HEK293 (cell line): ENCODE measurements around the gene SBF2.
A peak's percentile ranks its signal among the peaks of the same experiment; 100 is the strongest.

Source experiments
- CTCF ChIA-PET: fragments of 350-600 bp; formaldehyde crosslinking; extraction: SDS; loops from one replicate; lab custom pipeline; 2021; ENCODE audit warnings: antibody characterized with exemption; lab: Yijun Ruan, JAX
- POLR2A ChIA-PET: fragments of 300-600 bp; formaldehyde crosslinking; extraction: SDS; loops from one replicate; lab custom pipeline; 2020; ENCODE audit warnings: antibody characterized with exemption, inconsistent platforms; lab: Yijun Ruan, JAX
- H3K27ac ChIP-seq: fragments of 200-500 bp; sonication (Bioruptor generic); 2 replicates; pipeline ENCODE4 v1.5.1; 2014; ENCODE audit warnings: low read depth, low read length, control low read depth, inconsistent platforms; ENCODE audit errors: extremely low read depth
- H3K36me3 ChIP-seq, 2 experiments: fragments of 200-500 bp in 1 of 2; sonication (Bioruptor generic) in 1 of 2; 1 replicate in 1 of 2; 2 replicates in 1 of 2; pipeline ENCODE4 v1.5.1; 2014 to 2017; ENCODE audit warnings: inconsistent platforms in 2 of 2, low read length in 2 of 2; ENCODE audit not compliant: control insufficient read depth in 2 of 2, insufficient read depth in 1 of 2
- H3K4me1 ChIP-seq: fragments of 200-500 bp; sonication (Bioruptor generic); 2 replicates; pipeline ENCODE4 v1.5.1; 2014; ENCODE audit warnings: mild to moderate bottlenecking, low read length, inconsistent platforms; ENCODE audit not compliant: control insufficient read depth, insufficient read depth
- H3K4me3 ChIP-seq: 2 replicates; pipeline ENCODE4 v1.5.1; 2011; ENCODE audit warnings: low read depth, mild to moderate bottlenecking, control low read depth, low read length, moderate library complexity
- H3K9me3 ChIP-seq: fragments of 200-500 bp; sonication (Bioruptor generic); 2 replicates; pipeline ENCODE4 v1.5.1; 2014; ENCODE audit warnings: low read depth, low read length, inconsistent platforms; ENCODE audit not compliant: control insufficient read depth, insufficient read depth
- ATF2 ChIP-seq: fragments of 450-650 bp; formaldehyde crosslinking; IDR thresholded peaks from 2 replicates; pipeline ENCODE4 v1.5.1; 2016; ENCODE audit warnings: missing biosample characterization, missing genetic modification characterization, low read depth
- BCL11A ChIP-seq: fragments of 450-650 bp; formaldehyde crosslinking; IDR thresholded peaks from 2 replicates; pipeline ENCODE4 v1.5.1; 2016; ENCODE audit warnings: low read depth, missing biosample characterization, missing genetic modification characterization
- GLI2 ChIP-seq: fragments of 450-650 bp; formaldehyde crosslinking; IDR thresholded peaks from 2 replicates; pipeline ENCODE4; 2017; ENCODE audit warnings: missing biosample characterization, missing genetic modification characterization, low read depth, borderline replicate concordance
- INSM2 ChIP-seq: fragments of 450-650 bp; formaldehyde crosslinking; IDR thresholded peaks from 2 replicates; pipeline ENCODE4 v1.5.1; 2016; ENCODE audit warnings: missing biosample characterization, missing genetic modification characterization
- KLF16 ChIP-seq: fragments of 450-650 bp; formaldehyde crosslinking; IDR thresholded peaks from 2 replicates; pipeline ENCODE4 v1.5.1; 2017; ENCODE audit warnings: missing biosample characterization, missing genetic modification characterization
- PBX3 ChIP-seq: sonication (generic); formaldehyde crosslinking; IDR thresholded peaks from 2 replicates; pipeline ENCODE4 v1.8.1; 2022; ENCODE audit warnings: mild to moderate bottlenecking, moderate library complexity, missing genetic modification reagents
- ZBTB11 ChIP-seq: fragments of 450-650 bp; formaldehyde crosslinking; conservative IDR thresholded peaks from 2 replicates; pipeline ENCODE4 v1.5.1; 2016; ENCODE audit warnings: low read depth, missing biosample characterization, missing genetic modification characterization
- ZBTB7A ChIP-seq: fragments of 450-650 bp; formaldehyde crosslinking; IDR thresholded peaks from 2 replicates; pipeline ENCODE4 v1.5.1; 2016; ENCODE audit warnings: low read depth, missing biosample characterization, missing genetic modification characterization
- ZFHX2 ChIP-seq: fragments of 450-650 bp; formaldehyde crosslinking; conservative IDR thresholded peaks from 2 replicates; pipeline ENCODE4 v1.5.1; 2016; ENCODE audit warnings: missing biosample characterization, missing genetic modification characterization
- ZNF114 ChIP-seq: fragments of 450-650 bp; formaldehyde crosslinking; IDR thresholded peaks from 2 replicates; pipeline ENCODE4 v1.5.0; 2017; ENCODE audit warnings: missing biosample characterization, missing genetic modification characterization
- ZNF138 ChIP-seq: fragments of 450-650 bp; formaldehyde crosslinking; IDR thresholded peaks from 2 replicates; pipeline ENCODE4 v1.5.1; 2016; ENCODE audit warnings: missing biosample characterization, missing genetic modification characterization, borderline replicate concordance
- ZNF140 ChIP-seq: fragments of 450-650 bp; formaldehyde crosslinking; IDR thresholded peaks from 2 replicates; pipeline ENCODE4 v1.5.1; 2016; ENCODE audit warnings: missing biosample characterization, missing genetic modification characterization
- ZNF19 ChIP-seq: fragments of 450-650 bp; formaldehyde crosslinking; IDR thresholded peaks from 2 replicates; pipeline ENCODE4; 2016; ENCODE audit warnings: missing biosample characterization, missing genetic modification characterization, low read depth
- ZNF24 ChIP-seq: fragments of 450-650 bp; formaldehyde crosslinking; IDR thresholded peaks from 2 replicates; pipeline ENCODE4 v1.5.1; 2016; ENCODE audit warnings: missing biosample characterization, missing genetic modification characterization
- ZNF302 ChIP-seq: fragments of 450-650 bp; formaldehyde crosslinking; IDR thresholded peaks from 2 replicates; pipeline ENCODE4 v1.5.1; 2016; ENCODE audit warnings: missing biosample characterization, missing genetic modification characterization, low read depth
- ZNF449 ChIP-seq: fragments of 450-650 bp; formaldehyde crosslinking; IDR thresholded peaks from 2 replicates; pipeline ENCODE4 v1.5.1; 2017; ENCODE audit warnings: missing biosample characterization, mild to moderate bottlenecking, missing genetic modification characterization, moderate library complexity
- ZNF510 ChIP-seq: fragments of 450-650 bp; formaldehyde crosslinking; IDR thresholded peaks from 2 replicates; pipeline ENCODE4 v1.5.1; 2018; ENCODE audit warnings: mild to moderate bottlenecking, missing genetic modification characterization, missing biosample characterization; ENCODE audit not compliant: insufficient replicate concordance
- ZNF548 ChIP-seq: fragments of 450-650 bp; formaldehyde crosslinking; IDR thresholded peaks from 2 replicates; pipeline ENCODE4 v1.5.1; 2016; ENCODE audit warnings: missing biosample characterization, missing genetic modification characterization
- ZNF558 ChIP-seq: fragments of 450-650 bp; formaldehyde crosslinking; IDR thresholded peaks from 2 replicates; pipeline ENCODE4 v1.5.1; 2016; ENCODE audit warnings: missing biosample characterization, missing genetic modification characterization
- ZNF660 ChIP-seq: fragments of 450-650 bp; IDR thresholded peaks from 2 replicates; pipeline ENCODE4 v1.5.1; 2018; ENCODE audit warnings: missing biosample characterization, mild to moderate bottlenecking, missing genetic modification characterization
- ZNF776 ChIP-seq: fragments of 450-650 bp; formaldehyde crosslinking; IDR thresholded peaks from 2 replicates; pipeline ENCODE4 v1.5.0; 2017; ENCODE audit warnings: missing biosample characterization, missing genetic modification characterization, borderline replicate concordance
- ZNF791 ChIP-seq: fragments of 450-650 bp; formaldehyde crosslinking; IDR thresholded peaks from 2 replicates; pipeline ENCODE4 v1.5.1; 2016; ENCODE audit warnings: missing biosample characterization, missing genetic modification characterization

SBF2 gene

GRCh38 chr11:9760193-9760575 is 533.8 kb downstream of the SBF2 start:
- POLR2A ChIA-PET, result interaction anchor here (0.6 to 3.7 kb wide), 4 partner anchors 15 to 545 kb away, joined by 3 to 41 read pairs (median 6); partner anchors contain the start of gene ADM
- H3K27ac ChIP-seq, result peak overlapping the region; percentile 16; the same call in 1 of the 2 replicates
- no peaks in the 10 kb centered on the region for H3K9me3 ChIP-seq
- H3K36me3 ChIP-seq, result no peaks in the 10 kb centered on the region
- no peaks in the 10 kb centered on the region for H3K4me1 ChIP-seq
- no peak overlapping the region for H3K4me3 ChIP-seq
- TF ChIP-seq ZNF660 (tag by site-specific recombination) (0 out of 2 replicates have a peak, but pooled peaks have one; percentile 16), INSM2 (tag by site-specific recombination) (no peak), ZNF114 (tag by site-specific recombination) (no peak), ZNF510 (tag by site-specific recombination) (no peak), ZFHX2 (tag by site-specific recombination) (no peak), ZNF302 (tag by site-specific recombination) (no peak), ZNF19 (tag by site-specific recombination) (no peak), ZNF449 (no peak)
- TF ChIP-seq, all 188 proteins: peak for 1
- CTCF ChIA-PET, result interaction anchor here (0.9 to 1.5 kb wide), 9 partner anchors 28 to 976 kb away, joined by 3 to 5 read pairs (median 3); partner anchors contain the start of gene ADM

- Histone ChIP-seq H3K9me3 (no peaks in the 10 kb centered on the region), H3K27ac (peak overlapping the region; percentile 82; the same call in 1 of the 2 replicates), H3K36me3 (no peaks in the 10 kb centered on the region), H3K4me1 (no peaks in the 10 kb centered on the region), H3K4me3 (peak overlapping the region; percentile 69; the same call in 1 of the 2 replicates)
- POLR2A ChIA-PET, result interaction anchor here (0.6 to 3.7 kb wide), 5 partner anchors 14 to 545 kb away, joined by 3 to 41 read pairs (median 4); partner anchors contain the start of gene ADM
- CTCF ChIA-PET, result interaction anchor here (0.6 to 2.5 kb wide), 12 partner anchors 29 to 977 kb away, joined by 3 to 19 read pairs (median 3); partner anchors contain the start of gene ADM
- TF ChIP-seq KLF16 (tag by site-specific recombination) (peak; percentile 36; the same call in 1 of the 2 replicates), PBX3 (CRISPR knock-in tag) (no peak), GLI2 (0 out of 2 replicates have a peak, but pooled peaks have one; percentile 67), ZBTB11 (tag by site-specific recombination) (no peak), ZNF660 (tag by site-specific recombination) (peak; percentile 83; the same call in 1 of the 2 replicates), ZNF138 (tag by site-specific recombination) (no peak), BCL11A (peak; percentile 76), ZNF558 (peak; percentile 93), ZNF140 (no peak), ZNF548 (tag by site-specific recombination) (no peak), ZNF24 (tag by site-specific recombination) (peak; percentile 97), ZNF776 (no peak), ZBTB7A (tag by site-specific recombination) (peak; percentile 40; the same call in 1 of the 2 replicates), ATF2 (tag by site-specific recombination) (no peak), ZNF791 (tag by site-specific recombination) (no peak)
Measured at GRCh38 chr11:9759519-9760192, 534.4 kb downstream of the SBF2 start.
